CD4-positive, CD25-positive, alpha-beta regulatory T cell (primary cell): ENCODE results near the gene GNAI3. TPM values are rescaled to one million over a fixed set of nuclear protein-coding genes. Genes with fewer than 3 reads are reported as not detected.

Source experiments
- ATAC-seq, 2 donors: fragments of 150-1000 bp; cut with Tn5 transposase; one replicate each; pipeline ENCODE4 v1.10.0; 2021; ENCODE audit warnings: low read depth in 2 of 2, moderate number of reproducible peaks in 2 of 2, moderate library complexity in 1 of 2
- DNase-seq, 3 donors: peaks; one replicate each; pipeline versions ENCODE4 v3.0.0 to v3.0.0-alpha.2; 2012 to 2022; ENCODE audit warnings: mixed read lengths in 1 of 3
- H3K27ac ChIP-seq: one replicate; pipeline ENCODE4 v1.7.0; 2013; ENCODE audit warnings: mild to moderate bottlenecking, low read length; ENCODE audit not compliant: insufficient read depth, poor library complexity, severe bottlenecking
- H3K27me3 ChIP-seq: one replicate; pipeline ENCODE4 v1.7.0; 2013; ENCODE audit warnings: low read length; ENCODE audit not compliant: control insufficient read depth, insufficient read depth
- H3K36me3 ChIP-seq: one replicate; pipeline ENCODE4 v1.7.0; 2013; ENCODE audit warnings: mild to moderate bottlenecking, low read length, moderate library complexity; ENCODE audit not compliant: control insufficient read depth, insufficient read depth
- H3K4me1 ChIP-seq: 2 replicates; pipeline ENCODE4 v1.7.0; 2013; ENCODE audit warnings: mild to moderate bottlenecking, low read length; ENCODE audit not compliant: insufficient read depth, control insufficient read depth, poor library complexity, severe bottlenecking
- H3K4me3 ChIP-seq: one replicate; pipeline ENCODE4 v1.7.0; 2013; ENCODE audit warnings: low read depth, mild to moderate bottlenecking, low read length, moderate library complexity
- H3K9me3 ChIP-seq, 2 experiments: 1 replicate in 1 of 2; 2 replicates in 1 of 2; pipeline ENCODE4 v1.7.0; 2013; ENCODE audit warnings: low read length in 2 of 2, mild to moderate bottlenecking in 1 of 2, moderate library complexity in 1 of 2; ENCODE audit not compliant: control insufficient read depth in 2 of 2
- H3K27ac Mint-ChIP-seq, 3 donors: one replicate each; pipeline ENCODE4 v1.8.0; 2020 to 2022; ENCODE audit warnings: mild to moderate bottlenecking in 3 of 3, mixed read lengths in 3 of 3, moderate library complexity in 2 of 3
- H3K27me3 Mint-ChIP-seq: one replicate; pipeline ENCODE4 v1.8.0; 2022; ENCODE audit warnings: mild to moderate bottlenecking, mixed read lengths
- H3K36me3 Mint-ChIP-seq: one replicate; pipeline ENCODE4 v1.8.0; 2020; ENCODE audit warnings: mixed read lengths
- H3K4me1 Mint-ChIP-seq, 4 donors: one replicate each; pipeline ENCODE4 v1.8.0; 2020 to 2022; ENCODE audit warnings: mixed read lengths in 4 of 4, mild to moderate bottlenecking in 1 of 4
- H3K4me3 Mint-ChIP-seq, 4 donors: one replicate each; pipeline ENCODE4 v1.8.0; 2020 to 2022; ENCODE audit warnings: mild to moderate bottlenecking in 4 of 4, mixed read lengths in 4 of 4, moderate library complexity in 3 of 4
- H3K9me3 Mint-ChIP-seq, 7 donors: one replicate each; pipeline ENCODE4 v1.8.0; 2020 to 2022; ENCODE audit warnings: mixed read lengths in 7 of 7, mild to moderate bottlenecking in 3 of 7, moderate library complexity in 2 of 7
- polyA plus RNA-seq, 4 donors: library from polyadenylated mRNA; unstranded; fragments of 300-500 nt; fragmentation: Illumina TruSeq; gene quantifications; one replicate each; pipeline ENCODE4 v1.2.3, GENCODE V29; 2021
- total RNA-seq: library from RNA; stranded (reverse); gene quantifications from one replicate; pipeline ENCODE4 v1.2.3, GENCODE V29; 2022

The GNAI3 gene
- total and polyA plus RNA-seq, 5 donors from 2014 or later: 7.4 to 10.3 (median 9.6) TPM

DNA sequence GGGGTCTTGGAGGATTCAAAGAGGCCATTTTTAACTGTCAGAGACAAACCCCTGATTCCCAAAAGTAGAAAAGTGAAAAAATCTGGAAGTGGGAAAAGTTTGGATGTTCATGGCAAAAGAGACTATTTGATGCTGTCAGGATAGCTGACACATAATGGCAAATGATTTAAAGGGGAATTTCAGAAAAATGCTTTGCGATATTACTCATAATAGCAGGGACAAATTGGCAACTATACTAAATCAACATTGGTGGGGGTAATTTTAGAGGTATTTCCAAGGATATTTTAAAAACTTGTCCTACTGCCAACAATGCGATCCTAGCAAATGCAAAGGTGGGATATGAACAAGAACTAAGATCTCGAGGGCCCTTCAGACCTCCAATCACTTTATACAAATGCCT, 102.2 kb downstream of the GNAI3 start:
- Histone ChIP-seq H3K9me3 (no peaks in the 10 kb centered on the region), H3K27me3 (peaks cover 4% of the 10 kb centered on the region), H3K4me3 (no peak overlapping the region), H3K4me1 (peaks cover 6% of the 10 kb centered on the region), H3K36me3 (no peaks in the 10 kb centered on the region), H3K27ac (no peak overlapping the region)
- DNase-seq: no peak
- no peaks in the 10 kb centered on the region for H3K36me3 Mint-ChIP-seq
- H3K27me3 Mint-ChIP-seq: peaks cover 43% of the 10 kb centered on the region
- no peak overlapping the region for H3K4me3 Mint-ChIP-seq
- no peak for ATAC-seq
- H3K27ac Mint-ChIP-seq: no peak overlapping the region
- H3K4me1 Mint-ChIP-seq: peaks cover 5 to 10% (median 8%) of the 10 kb centered on the region in 4 donors
- no peaks in the 10 kb centered on the region for H3K9me3 Mint-ChIP-seq

GRCh38 chr1:109652402-109652801, 104.0 kb downstream of the GNAI3 start:
- Mint-ChIP-seq H3K4me1 (peaks cover 5 to 17% (median 10%) of the 10 kb centered on the region in 4 donors), H3K27ac (no peak overlapping the region)

GRCh38 chr1:109653306-109653705, 104.9 kb downstream of the GNAI3 start:
- Mint-ChIP-seq H3K4me1 (peaks cover 5 to 17% (median 10%) of the 10 kb centered on the region in 4 donors), H3K27me3 (peaks cover 41% of the 10 kb centered on the region), H3K4me3 (peak overlapping the region in 3 of 4 donors; percentile 0 to 81 (median 79)), H3K27ac (no peak overlapping the region), H3K36me3 (no peaks in the 10 kb centered on the region), H3K9me3 (no peaks in the 10 kb centered on the region)
- no peaks in the 10 kb centered on the region for H3K9me3 ChIP-seq
- no peaks in the 10 kb centered on the region for H3K36me3 ChIP-seq
- no peak overlapping the region for H3K4me3 ChIP-seq
- peaks cover 13% of the 10 kb centered on the region for H3K4me1 ChIP-seq
- peaks cover 4% of the 10 kb centered on the region for H3K27me3 ChIP-seq
- H3K27ac ChIP-seq: no peak overlapping the region
- DNase-seq: no peak
- ATAC-seq: no peak

More at GRCh38 chr1:109652402-109652801, 104.0 kb downstream of the GNAI3 start:
- H3K4me1 ChIP-seq: peaks cover 13% of the 10 kb centered on the region
- Mint-ChIP-seq H3K9me3 (no peaks in the 10 kb centered on the region), H3K36me3 (no peaks in the 10 kb centered on the region), H3K4me3 (no peak overlapping the region), H3K27me3 (peaks cover 43% of the 10 kb centered on the region)
- no peaks in the 10 kb centered on the region for H3K9me3 ChIP-seq
- H3K36me3 ChIP-seq: no peaks in the 10 kb centered on the region
- no peak overlapping the region for H3K4me3 ChIP-seq
- H3K27ac ChIP-seq: no peak overlapping the region
- DNase-seq (no peak), ATAC-seq (no peak)
- H3K27me3 ChIP-seq: peaks cover 4% of the 10 kb centered on the region

- Mint-ChIP-seq H3K27ac (peak overlapping the region in 2 of 3 donors; percentile 35 to 86), H3K4me1 (peaks cover 0 to 17% (median 10%) of the 10 kb centered on the region in 4 donors), H3K27me3 (peaks cover 31% of the 10 kb centered on the region), H3K36me3 (no peaks in the 10 kb centered on the region), H3K4me3 (peak overlapping the region; percentile 89 to 98 (median 92)), H3K9me3 (no peaks in the 10 kb centered on the region)
- Histone ChIP-seq H3K4me3 (no peak overlapping the region), H3K27me3 (peaks cover 4% of the 10 kb centered on the region), H3K4me1 (peaks cover 13% of the 10 kb centered on the region), H3K36me3 (no peaks in the 10 kb centered on the region), H3K27ac (no peak overlapping the region), H3K9me3 (no peaks in the 10 kb centered on the region)
- ATAC-seq (no peak), DNase-seq (no peak)
Measured at GRCh38 chr1:109654519-109654918, 106.1 kb downstream of the GNAI3 start.

DNA sequence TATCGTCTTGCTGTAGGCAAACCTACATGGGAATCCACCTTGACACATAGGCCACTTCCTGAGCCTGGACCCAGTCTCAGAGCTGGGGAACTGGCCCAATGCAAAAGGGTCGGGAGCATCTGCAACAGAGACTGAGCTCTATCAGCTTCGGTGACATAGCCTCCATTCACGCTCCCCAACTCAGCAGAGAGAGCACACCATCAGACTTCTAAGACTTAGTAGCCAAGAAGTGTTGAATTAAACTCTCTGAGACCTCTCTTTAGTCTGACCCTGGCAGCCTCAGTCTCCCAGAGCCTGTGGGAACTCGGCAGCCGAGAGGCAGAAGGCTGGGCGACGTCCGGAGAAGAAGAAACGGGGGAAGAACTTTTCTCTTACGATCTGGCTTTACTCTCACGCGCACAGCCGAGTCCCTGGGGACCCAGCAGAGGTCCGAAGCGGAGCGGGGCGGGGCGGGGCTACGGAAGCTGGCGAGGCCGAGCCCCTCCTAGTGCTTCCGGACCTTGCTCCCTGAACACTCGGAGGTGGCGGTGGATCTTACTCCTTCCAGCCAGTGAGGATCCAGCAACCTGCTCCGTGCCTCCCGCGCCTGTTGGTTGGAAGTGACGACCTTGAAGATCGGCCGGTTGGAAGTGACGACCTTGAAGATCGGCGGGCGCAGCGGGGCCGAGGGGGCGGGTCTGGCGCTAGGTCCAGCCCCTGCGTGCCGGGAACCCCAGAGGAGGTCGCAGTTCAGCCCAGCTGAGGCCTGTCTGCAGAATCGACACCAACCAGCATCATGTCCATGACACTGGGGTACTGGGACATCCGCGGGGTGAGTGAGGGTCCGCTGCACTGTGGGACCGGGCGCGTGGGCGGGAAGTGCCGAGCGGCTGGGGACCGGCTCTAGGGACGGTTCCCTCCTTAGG, 107.5 kb downstream of the GNAI3 start, which contains the start of gene GSTM4:
GSTM4 (plus strand) TSS at position 485 of the 905 bp plus-strand sequence; CDS start at position 776, 291 bp downstream.
- Histone ChIP-seq H3K4me3 (peak within 1 kb of the TSS; percentile 70), H3K27ac (peak within 1 kb of the TSS; percentile 53), H3K4me1 (peaks cover 13% of the 10 kb centered on the region), H3K27me3 (peaks cover 4% of the 10 kb centered on the region), H3K9me3 (no peaks in the 10 kb centered on the region), H3K36me3 (no peaks in the 10 kb centered on the region)
- Mint-ChIP-seq H3K27ac (peak within 1 kb of the TSS; percentile 35 to 86 (median 86)), H3K9me3 (no peaks in the 10 kb centered on the region), H3K4me1 (peaks cover 0 to 17% (median 10%) of the 10 kb centered on the region in 4 donors), H3K4me3 (peak within 1 kb of the TSS; percentile 89 to 98 (median 92)), H3K27me3 (peaks cover 24% of the 10 kb centered on the region), H3K36me3 (no peaks in the 10 kb centered on the region)
- peak; percentile 70 to 82 for ATAC-seq
- DNase-seq: peak; percentile 38 to 74 (median 63)

DNA sequence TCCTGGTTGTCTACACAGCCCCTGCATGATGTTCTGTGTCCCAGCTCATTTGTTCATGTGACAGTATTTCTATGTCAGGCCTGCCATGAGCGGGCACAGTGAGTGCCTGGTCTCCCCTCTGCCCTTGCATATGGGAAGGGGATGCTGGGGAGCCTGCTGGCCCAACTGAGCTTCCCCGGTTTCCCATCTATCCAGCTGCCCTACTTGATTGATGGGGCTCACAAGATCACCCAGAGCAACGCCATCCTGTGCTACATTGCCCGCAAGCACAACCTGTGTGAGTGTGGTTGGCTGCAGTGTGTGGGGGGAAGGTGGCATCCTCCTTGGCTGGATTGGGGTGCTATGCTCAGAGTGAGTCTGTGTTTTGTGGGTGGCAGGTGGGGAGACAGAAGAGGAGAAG, 109.0 kb downstream of the GNAI3 start:
- Mint-ChIP-seq H3K9me3 (peaks cover 0 to 1% (median 0%) of the 10 kb centered on the region in 7 donors), H3K27me3 (peaks cover 8% of the 10 kb centered on the region), H3K4me1 (peaks cover 0 to 17% (median 10%) of the 10 kb centered on the region in 4 donors), H3K4me3 (peak overlapping the region; percentile 56 to 98 (median 84)), H3K27ac (peak overlapping the region in 1 of 3 donors; percentile 1), H3K36me3 (no peaks in the 10 kb centered on the region)
- peaks cover 13% of the 10 kb centered on the region for H3K4me1 ChIP-seq
- DNase-seq (no peak), ATAC-seq (no peak)
- no peak overlapping the region for H3K27ac ChIP-seq
- H3K36me3 ChIP-seq: no peaks in the 10 kb centered on the region
- H3K4me3 ChIP-seq: no peak overlapping the region
- H3K27me3 ChIP-seq: peaks cover 3% of the 10 kb centered on the region
- no peaks in the 10 kb centered on the region for H3K9me3 ChIP-seq

- DNase-seq (no peak), ATAC-seq (no peak)
- Histone ChIP-seq H3K27me3 (no peaks in the 10 kb centered on the region), H3K36me3 (no peaks in the 10 kb centered on the region), H3K27ac (no peak overlapping the region), H3K9me3 (no peaks in the 10 kb centered on the region), H3K4me1 (peaks cover 13% of the 10 kb centered on the region), H3K4me3 (no peak overlapping the region)
- peaks cover 6% of the 10 kb centered on the region for H3K27me3 Mint-ChIP-seq
- H3K27ac Mint-ChIP-seq: peak overlapping the region in 1 of 3 donors; percentile 1
- peak overlapping the region; percentile 56 to 89 (median 80) for H3K4me3 Mint-ChIP-seq
- peaks cover 0 to 1% (median 0%) of the 10 kb centered on the region in 7 donors for H3K9me3 Mint-ChIP-seq
- H3K36me3 Mint-ChIP-seq: no peaks in the 10 kb centered on the region
- peaks cover 0 to 17% (median 9%) of the 10 kb centered on the region in 4 donors for H3K4me1 Mint-ChIP-seq
Measured at GRCh38 chr1:109657970-109658369, 109.6 kb downstream of the GNAI3 start.
